Liver (tissue), 9 donors: ENCODE results near the gene LMF1. TPM values are rescaled to one million over a fixed set of nuclear protein-coding genes. Genes with fewer than 3 reads are reported as not detected.

ENCODE experiments used
- DNase-seq: peaks from one replicate; pipeline ENCODE4 v3.0.0-alpha.2; 2017; ENCODE audit warnings: low spot score
- H3K27ac ChIP-seq, 2 donors: one replicate each; pipeline ENCODE4 v1.7.0; 2013; ENCODE audit warnings: inconsistent platforms in 2 of 2, low read length in 2 of 2, control low read depth in 1 of 2, low read depth in 1 of 2, mild to moderate bottlenecking in 1 of 2
- H3K27me3 ChIP-seq, 4 donors: one replicate each; pipeline versions ENCODE4 v1.6.1 to v1.7.0; 2013; ENCODE audit warnings: low read length in 3 of 4, inconsistent platforms in 1 of 4, mild to moderate bottlenecking in 1 of 4, moderate library complexity in 1 of 4; ENCODE audit not compliant: control insufficient read depth in 4 of 4, insufficient read depth in 4 of 4
- H3K36me3 ChIP-seq, 4 donors: one replicate each; pipeline versions ENCODE4 v1.6.1 to v1.7.0; 2013; ENCODE audit warnings: low read length in 3 of 4, mild to moderate bottlenecking in 3 of 4, low read depth in 1 of 4, moderate library complexity in 1 of 4; ENCODE audit not compliant: control insufficient read depth in 4 of 4, insufficient read depth in 3 of 4
- H3K4me1 ChIP-seq, 4 donors: one replicate each; pipeline versions ENCODE4 v1.6.1 to v1.7.0; 2013; ENCODE audit warnings: low read length in 3 of 4, mild to moderate bottlenecking in 3 of 4, moderate library complexity in 1 of 4; ENCODE audit not compliant: control insufficient read depth in 4 of 4, insufficient read depth in 4 of 4
- H3K4me3 ChIP-seq, 3 donors: one replicate each; pipeline versions ENCODE4 v1.6.1 to v1.7.0; 2013; ENCODE audit warnings: low read length in 3 of 3, control low read depth in 1 of 3, low read depth in 1 of 3, mild to moderate bottlenecking in 1 of 3
- H3K9ac ChIP-seq, 2 donors: one replicate each; pipeline ENCODE4 v1.7.0; 2013; ENCODE audit warnings: low read length in 2 of 2, mild to moderate bottlenecking in 2 of 2, moderate library complexity in 2 of 2, control low read depth in 1 of 2, low read depth in 1 of 2
- H3K9me3 ChIP-seq, 4 donors: one replicate each; pipeline versions ENCODE4 v1.6.1 to v1.7.0; 2013; ENCODE audit warnings: low read length in 3 of 4; ENCODE audit not compliant: control insufficient read depth in 4 of 4
- FOXA1 ChIP-seq: IDR thresholded peaks from 2 replicates; pipeline ENCODE4 v1.6.1; 2016; ENCODE audit warnings: antibody characterized with exemption
- GABPA ChIP-seq, 2 donors: IDR thresholded peaks in 1 of 2; conservative IDR thresholded peaks in 1 of 2; 2 replicates each; pipeline ENCODE4 v1.6.1; 2016; ENCODE audit warnings: antibody characterized with exemption in 2 of 2, mild to moderate bottlenecking in 1 of 2, moderate library complexity in 1 of 2
- HNF4A ChIP-seq, 2 donors: conservative IDR thresholded peaks; 2 replicates each; pipeline ENCODE4 v1.6.1; 2016; ENCODE audit warnings: antibody characterized with exemption in 2 of 2, mild to moderate bottlenecking in 2 of 2
- HNF4G ChIP-seq: IDR thresholded peaks from 2 replicates; pipeline ENCODE4 v1.6.1; 2016; ENCODE audit warnings: antibody characterized with exemption
- JUND ChIP-seq, 2 donors: IDR thresholded peaks; 2 replicates each; pipeline ENCODE4 v1.6.1; 2016; ENCODE audit warnings: antibody characterized with exemption in 2 of 2
- NR2F2 ChIP-seq: IDR thresholded peaks from 2 replicates; pipeline ENCODE4 v1.6.1; 2016; ENCODE audit warnings: antibody characterized with exemption
- RAD21 ChIP-seq, 2 donors: IDR thresholded peaks; 2 replicates each; pipeline ENCODE4 v1.6.1; 2016; ENCODE audit warnings: antibody characterized with exemption in 2 of 2, mild to moderate bottlenecking in 2 of 2
- RXRA ChIP-seq, 2 donors: IDR thresholded peaks; 2 replicates each; pipeline ENCODE4 v1.6.1; 2017 to 2018; ENCODE audit warnings: antibody characterized with exemption in 2 of 2, mild to moderate bottlenecking in 1 of 2
- SP1 ChIP-seq: IDR thresholded peaks from 2 replicates; pipeline ENCODE4 v1.6.1; 2018; ENCODE audit warnings: antibody characterized with exemption, mild to moderate bottlenecking
- TAF1 ChIP-seq: conservative IDR thresholded peaks from 2 replicates; pipeline ENCODE4 v1.6.1; 2016; ENCODE audit warnings: antibody characterized with exemption, mild to moderate bottlenecking
- YY1 ChIP-seq: IDR thresholded peaks from 2 replicates; pipeline ENCODE4 v1.6.1; 2016; ENCODE audit warnings: antibody characterized with exemption, mild to moderate bottlenecking
- WGBS: extraction: QIAGEN DNeasy Blood & Tissue Kit; methylation state at CpG from one replicate; pipeline ENCODE4 v1.1.7; 2013; 5-methylcytosine and 5-hydroxymethylcytosine counted together
- polyA plus RNA-seq, 2 donors: library from polyadenylated mRNA; stranded (reverse) in 1 of 2; unstranded in 1 of 2; fragments of 200-250 nt in 1 of 2; fragments of >200 nt in 1 of 2; fragmentation: Nextera tagmentation in 1 of 2; extraction: Ambion mirVana in 1 of 2; gene quantifications; one replicate each; pipeline versions ENCODE4 v1.2.1 to v1.2.3, GENCODE V29; 2013 to 2015
- total RNA-seq, 2 donors: library from RNA; depleted of rRNA; stranded (reverse); fragments of >200 nt; gene quantifications; one replicate each; pipeline ENCODE4 v1.2.3, GENCODE V29; 2014
- TF ChIP-seq, protein P1 (sequence below): IDR thresholded peaks from 2 replicates; pipeline ENCODE4 v1.6.1; 2016; ENCODE audit warnings: antibody characterized with exemption, mild to moderate bottlenecking
- TF ChIP-seq, protein P2 (sequence below): IDR thresholded peaks from 2 replicates; pipeline ENCODE4 v1.6.1; 2016; ENCODE audit warnings: antibody characterized with exemption
- TF ChIP-seq, protein P3 (sequence below): fragments of 150-350 bp; IDR thresholded peaks from 2 replicates; pipeline ENCODE4 v1.5.1; 2017; ENCODE audit warnings: improper control_type of control experiment, low read depth, low read length; ENCODE audit not compliant: missing input control
- TF ChIP-seq, protein P4 (sequence below): IDR thresholded peaks from 2 replicates; pipeline ENCODE4 v1.6.1; 2016; ENCODE audit warnings: antibody characterized with exemption
- donor health status: healthy.
- donor health status: healthy.
- donor health status: healthy.
- donor health status: healthy.
- donor health status: healthy.

Gene LMF1
- total and polyA plus RNA-seq, 4 donors, result 8.8 to 24.3 (median 12.6) TPM

DNA sequence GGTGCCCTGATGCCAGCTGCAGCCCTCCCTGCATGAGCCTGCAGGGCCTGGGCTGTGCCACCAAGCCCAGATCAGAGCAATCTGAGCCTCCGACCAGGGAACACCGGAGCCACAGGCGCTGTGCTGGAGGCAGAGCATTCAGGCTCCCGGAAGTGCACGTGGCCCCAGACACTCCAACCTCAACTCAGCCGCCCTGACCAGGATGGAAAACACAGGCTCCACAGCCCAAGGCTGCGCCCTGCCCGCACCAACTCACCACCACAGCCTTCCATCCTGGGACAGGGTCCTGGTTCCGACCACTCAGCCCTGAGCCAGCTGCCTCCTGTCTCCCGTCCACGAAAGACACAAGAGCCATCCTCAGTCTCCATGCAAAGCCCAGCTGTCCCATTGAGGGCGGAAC is 18.5 kb downstream of the LMF1 start:
- WGBS, result 91% methylated on average over 12 of the region's 12 CpGs
- Histone ChIP-seq H3K4me1 (no peaks in the 10 kb centered on the region), H3K9ac (no peak overlapping the region), H3K27me3 (no peaks in the 10 kb centered on the region), H3K4me3 (no peak overlapping the region), H3K27ac (no peak overlapping the region), H3K9me3 (no peaks in the 10 kb centered on the region), H3K36me3 (peaks cover 0 to 18% (median 2%) of the 10 kb centered on the region in 4 donors)
- TF ChIP-seq JUND (IDR thresholded peaks at IDR 0.05), result no peak
- no peak for TF ChIP-seq YY1
- TF ChIP-seq HNF4G, result no peak
- TF ChIP-seq, protein P1, sequence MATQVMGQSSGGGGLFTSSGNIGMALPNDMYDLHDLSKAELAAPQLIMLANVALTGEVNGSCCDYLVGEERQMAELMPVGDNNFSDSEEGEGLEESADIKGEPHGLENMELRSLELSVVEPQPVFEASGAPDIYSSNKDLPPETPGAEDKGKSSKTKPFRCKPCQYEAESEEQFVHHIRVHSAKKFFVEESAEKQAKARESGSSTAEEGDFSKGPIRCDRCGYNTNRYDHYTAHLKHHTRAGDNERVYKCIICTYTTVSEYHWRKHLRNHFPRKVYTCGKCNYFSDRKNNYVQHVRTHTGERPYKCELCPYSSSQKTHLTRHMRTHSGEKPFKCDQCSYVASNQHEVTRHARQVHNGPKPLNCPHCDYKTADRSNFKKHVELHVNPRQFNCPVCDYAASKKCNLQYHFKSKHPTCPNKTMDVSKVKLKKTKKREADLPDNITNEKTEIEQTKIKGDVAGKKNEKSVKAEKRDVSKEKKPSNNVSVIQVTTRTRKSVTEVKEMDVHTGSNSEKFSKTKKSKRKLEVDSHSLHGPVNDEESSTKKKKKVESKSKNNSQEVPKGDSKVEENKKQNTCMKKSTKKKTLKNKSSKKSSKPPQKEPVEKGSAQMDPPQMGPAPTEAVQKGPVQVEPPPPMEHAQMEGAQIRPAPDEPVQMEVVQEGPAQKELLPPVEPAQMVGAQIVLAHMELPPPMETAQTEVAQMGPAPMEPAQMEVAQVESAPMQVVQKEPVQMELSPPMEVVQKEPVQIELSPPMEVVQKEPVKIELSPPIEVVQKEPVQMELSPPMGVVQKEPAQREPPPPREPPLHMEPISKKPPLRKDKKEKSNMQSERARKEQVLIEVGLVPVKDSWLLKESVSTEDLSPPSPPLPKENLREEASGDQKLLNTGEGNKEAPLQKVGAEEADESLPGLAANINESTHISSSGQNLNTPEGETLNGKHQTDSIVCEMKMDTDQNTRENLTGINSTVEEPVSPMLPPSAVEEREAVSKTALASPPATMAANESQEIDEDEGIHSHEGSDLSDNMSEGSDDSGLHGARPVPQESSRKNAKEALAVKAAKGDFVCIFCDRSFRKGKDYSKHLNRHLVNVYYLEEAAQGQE, result no peak
- no peak for TF ChIP-seq NR2F2
- TF ChIP-seq TAF1, result no peak
- no peak for TF ChIP-seq GABPA (IDR thresholded peaks at IDR 0.05 in 1 of 2, conservative IDR thresholded peaks at IDR 0.05 in 1 of 2)
- TF ChIP-seq, protein P2, sequence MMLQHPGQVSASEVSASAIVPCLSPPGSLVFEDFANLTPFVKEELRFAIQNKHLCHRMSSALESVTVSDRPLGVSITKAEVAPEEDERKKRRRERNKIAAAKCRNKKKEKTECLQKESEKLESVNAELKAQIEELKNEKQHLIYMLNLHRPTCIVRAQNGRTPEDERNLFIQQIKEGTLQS, result no peak
- TF ChIP-seq, protein P3, sequence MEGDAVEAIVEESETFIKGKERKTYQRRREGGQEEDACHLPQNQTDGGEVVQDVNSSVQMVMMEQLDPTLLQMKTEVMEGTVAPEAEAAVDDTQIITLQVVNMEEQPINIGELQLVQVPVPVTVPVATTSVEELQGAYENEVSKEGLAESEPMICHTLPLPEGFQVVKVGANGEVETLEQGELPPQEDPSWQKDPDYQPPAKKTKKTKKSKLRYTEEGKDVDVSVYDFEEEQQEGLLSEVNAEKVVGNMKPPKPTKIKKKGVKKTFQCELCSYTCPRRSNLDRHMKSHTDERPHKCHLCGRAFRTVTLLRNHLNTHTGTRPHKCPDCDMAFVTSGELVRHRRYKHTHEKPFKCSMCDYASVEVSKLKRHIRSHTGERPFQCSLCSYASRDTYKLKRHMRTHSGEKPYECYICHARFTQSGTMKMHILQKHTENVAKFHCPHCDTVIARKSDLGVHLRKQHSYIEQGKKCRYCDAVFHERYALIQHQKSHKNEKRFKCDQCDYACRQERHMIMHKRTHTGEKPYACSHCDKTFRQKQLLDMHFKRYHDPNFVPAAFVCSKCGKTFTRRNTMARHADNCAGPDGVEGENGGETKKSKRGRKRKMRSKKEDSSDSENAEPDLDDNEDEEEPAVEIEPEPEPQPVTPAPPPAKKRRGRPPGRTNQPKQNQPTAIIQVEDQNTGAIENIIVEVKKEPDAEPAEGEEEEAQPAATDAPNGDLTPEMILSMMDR, result no peak
- TF ChIP-seq, protein P4, sequence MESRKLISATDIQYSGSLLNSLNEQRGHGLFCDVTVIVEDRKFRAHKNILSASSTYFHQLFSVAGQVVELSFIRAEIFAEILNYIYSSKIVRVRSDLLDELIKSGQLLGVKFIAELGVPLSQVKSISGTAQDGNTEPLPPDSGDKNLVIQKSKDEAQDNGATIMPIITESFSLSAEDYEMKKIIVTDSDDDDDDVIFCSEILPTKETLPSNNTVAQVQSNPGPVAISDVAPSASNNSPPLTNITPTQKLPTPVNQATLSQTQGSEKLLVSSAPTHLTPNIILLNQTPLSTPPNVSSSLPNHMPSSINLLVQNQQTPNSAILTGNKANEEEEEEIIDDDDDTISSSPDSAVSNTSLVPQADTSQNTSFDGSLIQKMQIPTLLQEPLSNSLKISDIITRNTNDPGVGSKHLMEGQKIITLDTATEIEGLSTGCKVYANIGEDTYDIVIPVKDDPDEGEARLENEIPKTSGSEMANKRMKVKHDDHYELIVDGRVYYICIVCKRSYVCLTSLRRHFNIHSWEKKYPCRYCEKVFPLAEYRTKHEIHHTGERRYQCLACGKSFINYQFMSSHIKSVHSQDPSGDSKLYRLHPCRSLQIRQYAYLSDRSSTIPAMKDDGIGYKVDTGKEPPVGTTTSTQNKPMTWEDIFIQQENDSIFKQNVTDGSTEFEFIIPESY, result no peak
- no peak for TF ChIP-seq RXRA (IDR thresholded peaks at IDR 0.05)
- TF ChIP-seq RAD21 (IDR thresholded peaks at IDR 0.05), result no peak
- no peak for TF ChIP-seq FOXA1
- no peak for TF ChIP-seq SP1
- no peak for TF ChIP-seq HNF4A (conservative IDR thresholded peaks at IDR 0.05)
- DNase-seq, result no peak

DNA sequence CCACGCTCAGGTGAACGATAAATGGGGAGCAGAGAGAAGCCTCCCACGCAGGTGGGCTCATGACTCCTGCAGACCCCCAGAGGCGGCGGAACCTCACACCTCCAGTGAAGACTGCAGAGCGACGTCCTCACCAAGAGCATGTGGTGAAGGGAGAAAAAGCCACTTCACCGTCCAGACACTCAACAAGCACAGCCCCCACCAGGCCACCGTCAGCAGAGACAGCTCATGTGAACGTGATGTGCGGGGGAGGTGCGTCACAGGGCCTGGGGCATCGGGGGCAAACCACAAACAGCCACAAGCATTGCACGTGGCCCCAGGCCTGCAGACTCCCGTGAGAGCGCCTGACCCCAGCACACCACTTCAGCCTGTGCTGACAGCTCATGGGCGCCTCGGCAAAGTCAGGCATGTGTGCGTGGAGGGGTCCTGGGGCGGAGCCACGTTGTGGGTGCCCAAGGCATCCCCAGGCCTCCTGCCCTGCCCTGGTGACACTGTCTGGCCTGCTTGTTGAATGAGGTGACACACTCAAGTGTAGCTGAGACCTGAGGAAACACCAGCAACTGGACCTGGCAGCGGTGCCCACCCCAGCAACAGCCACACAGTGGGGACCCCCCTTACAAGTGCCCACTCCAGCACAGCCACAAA is 19.0 kb downstream of the LMF1 start:
- H3K4me3 ChIP-seq, result no peak overlapping the region
- H3K27me3 ChIP-seq, result no peaks in the 10 kb centered on the region
- H3K27ac ChIP-seq, result no peak overlapping the region
- 90% methylated on average over 22 of the region's 22 CpGs for WGBS
- DNase-seq, result no peak
- peaks cover 0 to 23% (median 2%) of the 10 kb centered on the region in 4 donors for H3K36me3 ChIP-seq
- no peak for TF ChIP-seq TAF1
- TF ChIP-seq, protein P4, result no peak
- TF ChIP-seq RAD21 (IDR thresholded peaks at IDR 0.05), result no peak
- TF ChIP-seq JUND (IDR thresholded peaks at IDR 0.05), result no peak
- TF ChIP-seq, protein P1, result no peak
- TF ChIP-seq, protein P2, result no peak
- TF ChIP-seq SP1, result no peak
- no peak for TF ChIP-seq GABPA (IDR thresholded peaks at IDR 0.05 in 1 of 2, conservative IDR thresholded peaks at IDR 0.05 in 1 of 2)
- H3K9ac ChIP-seq, result no peak overlapping the region
- H3K4me1 ChIP-seq, result no peaks in the 10 kb centered on the region
- no peaks in the 10 kb centered on the region for H3K9me3 ChIP-seq
